GM13976 (cell line): Measurements from ENCODE around the gene SMPX.

Source experiments
- DNase-seq: peaks from one replicate; pipeline ENCODE4 v3.0.0; 2012; ENCODE audit warnings: low spot score
- CTCF ChIP-seq: IDR thresholded peaks from 2 replicates; pipeline ENCODE4 v1.5.1; 2012; ENCODE audit warnings: borderline replicate concordance, mild to moderate bottlenecking; ENCODE audit not compliant: insufficient read depth; ENCODE audit errors: extremely low read depth, missing control alignments, control extremely low read depth
- in situ Hi-C: fragments of 300-500 bp; cut with MboI; formaldehyde crosslinking; loops from one replicate; pipeline ENCODE4 v1.12.0; 2022; ENCODE audit warnings: low sequenced_read_pairs, mixed read lengths, inconsistent platforms; ENCODE audit not compliant: unreplicated experiment

Gene SMPX

GRCh38 chrX:21723084-21723483 lies 34.8 kb downstream of the SMPX start:
- TF ChIP-seq CTCF, result no peak
- DNase-seq, result no peak
- in situ Hi-C loops, result no loop called here

- no peak for TF ChIP-seq CTCF
- in situ Hi-C loops, result no loop called here
- DNase-seq, result no peak
Observed at GRCh38 chrX:21721195-21721594, 36.7 kb downstream of the SMPX start.

GRCh38 chrX:21718575-21718974 lies 39.3 kb downstream of the SMPX start:
- in situ Hi-C loops, result no loop called here
- TF ChIP-seq CTCF, result no peak
- DNase-seq, result no peak

GRCh38 chrX:21717802-21718201 lies 40.1 kb downstream of the SMPX start:
- in situ Hi-C loops, result no loop called here
- no peak for DNase-seq
- TF ChIP-seq CTCF, result no peak

GRCh38 chrX:21715825-21716224 lies 42.1 kb downstream of the SMPX start:
- TF ChIP-seq CTCF, result no peak
- no peak for DNase-seq
- in situ Hi-C loops, result no loop called here

- in situ Hi-C loops, result no loop called here
- no peak for TF ChIP-seq CTCF
- DNase-seq, result no peak
Observed at GRCh38 chrX:21715337-21715736, 42.6 kb downstream of the SMPX start.

- no peak for TF ChIP-seq CTCF
- in situ Hi-C loops, result no loop called here
- no peak for DNase-seq
Observed at GRCh38 chrX:21711848-21712197, 46.1 kb downstream of the SMPX start.
